A673 (cell line): ENCODE measurements around the gene PMEPA1. TPM values are rescaled to one million over a fixed set of nuclear protein-coding genes. Genes with fewer than 3 reads are reported as not detected.

Source experiments
- BruUV-seq: library from RNA; stranded (reverse); fragments of 400-500 nt; replicated peaks from 2 replicates; lab custom pipeline; 2021; lab: Mats Ljungman, UMichigan
- CTCF ChIA-PET: fragments of 300-600 bp; sonication (Branson Sonifier 250); formaldehyde crosslinking; loops from one replicate; lab custom pipeline; 2022; ENCODE audit warnings: antibody characterized with exemption; lab: Charles Lee
- POLR2A ChIA-PET: fragments of 300-600 bp; sonication (Branson Sonifier 250); formaldehyde crosslinking; loops from one replicate; lab custom pipeline; 2022; ENCODE audit warnings: antibody characterized with exemption; ENCODE audit not compliant: low non-redundant PET; lab: Charles Lee
- DNase-seq: peaks from one replicate; pipeline ENCODE4 v3.0.0-alpha.2; 2015; ENCODE audit warnings: low spot score
- H3K27ac ChIP-seq: fragments of 200-600 bp; sonication (generic); 2 replicates; pipeline ENCODE4 v1.5.1; 2016; ENCODE audit warnings: mixed run types, low read depth, mild to moderate bottlenecking, mixed read lengths, antibody characterized with exemption, low read length; ENCODE audit not compliant: poor library complexity, severe bottlenecking
- H3K27me3 ChIP-seq: fragments of 200-600 bp; sonication (generic); replicated peaks from 2 replicates; pipeline ENCODE4 v1.6.1; 2017; ENCODE audit warnings: mixed run types, low read depth, mild to moderate bottlenecking, mixed read lengths, antibody characterized with exemption, low read length; ENCODE audit not compliant: insufficient read depth, poor library complexity
- H3K36me3 ChIP-seq: fragments of 200-600 bp; sonication (generic); 2 replicates; pipeline ENCODE4 v1.6.1; 2016; ENCODE audit warnings: mixed run types, mild to moderate bottlenecking, mixed read lengths, antibody characterized with exemption, low read length; ENCODE audit not compliant: insufficient read depth, poor library complexity, severe bottlenecking
- H3K4me1 ChIP-seq: fragments of 200-600 bp; sonication (generic); 2 replicates; pipeline ENCODE4 v1.6.1; 2017; ENCODE audit warnings: mixed run types, mild to moderate bottlenecking, mixed read lengths, antibody characterized with exemption, low read length; ENCODE audit not compliant: insufficient read depth, poor library complexity, severe bottlenecking
- H3K4me3 ChIP-seq: fragments of 200-600 bp; sonication (generic); 2 replicates; pipeline ENCODE4 v1.5.1; 2016; ENCODE audit warnings: low read depth, mixed run types, mild to moderate bottlenecking, mixed read lengths, low read length; ENCODE audit not compliant: poor library complexity, severe bottlenecking
- H3K9me3 ChIP-seq: fragments of 200-600 bp; sonication (generic); 2 replicates; pipeline ENCODE4 v1.6.1; 2016; ENCODE audit warnings: mixed run types, low read depth, mild to moderate bottlenecking, mixed read lengths, antibody characterized with exemption, low read length; ENCODE audit not compliant: poor library complexity, severe bottlenecking
- CTCF ChIP-seq: fragments of 300-800, 200-600 bp; sonication (generic); conservative IDR thresholded peaks from 2 replicates; pipeline ENCODE4 v1.5.1; 2017; ENCODE audit warnings: low read depth, mild to moderate bottlenecking, antibody characterized with exemption, low read length, moderate library complexity, mixed read lengths
- EZH2 ChIP-seq: fragments of 200-600 bp; sonication (generic); IDR thresholded peaks from 2 replicates; pipeline ENCODE4 v1.6.1; 2017; ENCODE audit warnings: borderline replicate concordance, low read depth, mild to moderate bottlenecking, mixed read lengths, antibody characterized with exemption, low read length; ENCODE audit not compliant: poor library complexity, severe bottlenecking
- intact Hi-C: fragments of 100-400 bp; cut with micrococcal nuclease; formaldehyde crosslinking; loops from one replicate; pipeline ENCODE4 v1.10.0; 2022; ENCODE audit not compliant: unreplicated experiment
- total RNA-seq: library from RNA; stranded (reverse); gene quantifications from 2 replicates; pipeline ENCODE4 v1.2.3, GENCODE V29; 2021

PMEPA1 gene
- total RNA-seq, 1 experiment from 2014 or later = 9.7 TPM

DNA sequence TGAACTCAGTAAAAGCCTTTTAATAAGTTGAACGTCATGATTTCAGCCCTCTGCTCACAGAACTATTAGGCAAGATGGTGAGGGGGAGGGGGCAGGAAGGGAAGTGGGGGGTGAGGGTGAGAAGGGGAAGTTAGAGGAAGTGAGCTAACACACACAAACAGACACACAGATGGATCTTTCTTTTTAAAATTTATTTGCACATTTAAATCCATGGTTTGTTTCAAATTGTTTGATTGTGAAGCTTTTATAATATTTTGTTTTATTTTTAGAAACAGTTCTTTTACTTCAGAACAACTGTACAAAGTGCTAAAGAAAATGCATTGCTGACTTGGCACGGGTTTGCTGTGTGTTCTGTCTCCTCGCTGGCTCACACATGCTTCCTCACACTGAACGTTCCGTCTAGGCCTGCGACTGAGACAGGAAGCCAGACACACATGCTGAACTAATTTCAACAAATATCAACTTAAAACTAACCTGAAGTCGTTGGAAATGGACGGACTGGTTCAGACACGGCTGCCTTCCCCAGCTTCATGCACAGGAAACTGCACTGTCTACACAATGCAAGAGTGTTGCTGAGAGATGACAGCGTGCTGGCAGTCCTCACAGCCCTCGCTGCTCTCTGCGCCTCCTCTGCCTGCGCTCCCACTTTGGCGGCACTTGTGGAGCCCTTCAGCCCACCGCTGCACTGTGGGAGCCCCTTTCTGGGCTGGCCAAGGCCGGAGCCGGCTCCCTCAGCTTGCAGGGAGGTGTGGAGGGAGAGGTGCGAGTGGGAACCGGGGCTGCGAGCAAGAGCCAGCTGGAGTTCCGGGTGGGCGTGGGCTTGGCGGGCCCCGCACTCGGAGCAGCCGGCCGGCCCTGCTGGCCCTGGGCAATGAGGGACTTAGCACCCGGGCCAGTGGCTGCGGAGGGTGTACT, 81.5 kb downstream of the PMEPA1 start:
- no TSS peak for BruUV-seq
- no peaks in the 10 kb centered on the region for H3K9me3 ChIP-seq
- no peak overlapping the region for H3K4me3 ChIP-seq
- ChIA-PET POLR2A (interaction anchor here (0.6 kb wide), 1 partner anchor 9 kb away, joined by 4 read pairs; no protein-coding TSS in a partner anchor), CTCF (interaction anchor here (0.7 kb wide), 1 partner anchor 18 kb away, joined by 5 read pairs; no protein-coding TSS in a partner anchor)
- intact Hi-C loops = loop anchor here (10.0 kb wide), 1 partner anchor 546 kb away; no protein-coding TSS in a partner anchor
- no peak overlapping the region for H3K27ac ChIP-seq
- no peaks in the 10 kb centered on the region for H3K4me1 ChIP-seq
- H3K36me3 ChIP-seq = no peaks in the 10 kb centered on the region
- H3K27me3 ChIP-seq = peaks cover 9% of the 10 kb centered on the region
- TF ChIP-seq EZH2 (no peak), CTCF (no peak)
- peak; percentile 9 for DNase-seq

GRCh38 chr20:57627339-57627738, 82.5 kb downstream of the PMEPA1 start:
- intact Hi-C loops = loop anchor here (10.0 kb wide), 1 partner anchor 547 kb away; no protein-coding TSS in a partner anchor

GRCh38 chr20:57625978-57626377, 83.8 kb downstream of the PMEPA1 start:
- intact Hi-C loops = loop anchor here (10.0 kb wide), 1 partner anchor 549 kb away; no protein-coding TSS in a partner anchor

More at GRCh38 chr20:57627339-57627738, 82.5 kb downstream of the PMEPA1 start:
- no TSS peak for BruUV-seq
- CTCF ChIA-PET = interaction anchor here (0.7 kb wide), 1 partner anchor 17 kb away, joined by 5 read pairs; no protein-coding TSS in a partner anchor
- no peaks in the 10 kb centered on the region for H3K36me3 ChIP-seq
- no peak overlapping the region for H3K27ac ChIP-seq
- peaks cover under 1% of the 10 kb centered on the region for H3K27me3 ChIP-seq
- no peak for DNase-seq
- H3K9me3 ChIP-seq = no peaks in the 10 kb centered on the region
- no peak overlapping the region for H3K4me3 ChIP-seq
- no peak for TF ChIP-seq CTCF
- TF ChIP-seq EZH2 = no peak
- POLR2A ChIA-PET = no interaction called here
- no peaks in the 10 kb centered on the region for H3K4me1 ChIP-seq

More at GRCh38 chr20:57625978-57626377, 83.8 kb downstream of the PMEPA1 start:
- BruUV-seq = no TSS peak
- H3K36me3 ChIP-seq = no peaks in the 10 kb centered on the region
- ChIA-PET POLR2A (no interaction called here), CTCF (no interaction called here)
- H3K27me3 ChIP-seq = no peaks in the 10 kb centered on the region
- H3K9me3 ChIP-seq = no peaks in the 10 kb centered on the region
- no peak overlapping the region for H3K4me3 ChIP-seq
- H3K4me1 ChIP-seq = no peaks in the 10 kb centered on the region
- TF ChIP-seq EZH2 (no peak), CTCF (no peak)
- no peak overlapping the region for H3K27ac ChIP-seq
- DNase-seq = no peak
